Measurements from ENCODE around the gene DTNB.

GRCh38 chr2:25543939-25544338 lies 129.4 kb downstream of the DTNB start:
- TF ChIP-seq CTCF (conservative IDR thresholded peaks at IDR 0.05) (no peak), ZFX (IDR thresholded peaks at IDR 0.05) (no peak)

Data from C4-2B (cell line).